ENCODE measurements around the gene AXIN1. TPM values are rescaled to one million over a fixed set of nuclear protein-coding genes. Genes with fewer than 3 reads are reported as not detected.

Gene AXIN1
- polyA plus RNA-seq, 2 of the 4 experiments (the other 2 are of a cell fraction) = 8.7 to 19.3 TPM

DNA sequence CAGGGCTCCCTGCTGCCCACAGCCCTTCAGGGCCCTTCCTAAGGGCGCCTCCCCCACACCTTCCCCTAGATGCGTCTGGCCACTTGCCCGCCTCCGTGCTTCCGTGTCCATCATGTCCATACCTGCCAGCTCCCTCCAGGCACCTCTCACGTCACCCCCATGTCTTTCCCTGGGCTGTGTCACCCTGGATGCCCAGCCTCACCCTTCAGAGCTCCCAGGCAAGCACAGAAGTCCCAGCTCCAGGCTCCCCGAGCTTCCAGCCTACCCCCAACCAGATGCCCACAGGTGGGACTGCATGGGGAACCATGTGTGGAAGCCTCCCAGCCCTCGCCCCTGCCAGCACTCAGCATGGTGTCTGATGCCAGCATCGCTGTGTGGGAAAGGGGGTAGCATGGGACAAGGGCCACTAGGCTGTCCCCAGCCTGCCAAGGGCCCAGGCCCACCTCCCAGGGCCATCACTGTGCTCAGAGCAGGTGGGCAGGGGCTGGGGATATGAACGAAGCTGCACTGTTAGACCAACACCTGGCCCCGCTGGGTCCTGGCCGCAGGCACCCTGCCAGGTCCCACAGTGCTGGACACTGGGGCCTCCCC is 1.9 kb upstream of the AXIN1 start:
- 88% methylated on average over 12 of the region's 12 CpGs for whole genome bisulfite sequencing (ENCODE audit: missing lambda C conversion rate)
- FAIRE-seq (no peak), ATAC-seq (no peak), DNase-seq (ENCODE audit: low read depth in 1 of 2, low spot score in 1 of 2) (no peak)
- ChIA-PET CTCF (interaction anchor here (1.6 to 12.6 kb wide), 5 partner anchors 10 to 289 kb away, joined by 3 to 76 read pairs (median 5); no protein-coding TSS in a partner anchor), POLR2A (interaction anchor here (0.5 to 1.3 kb wide), 2 partner anchors 16 to 215 kb away, joined by 3 to 6 read pairs; partner anchors contain the start of gene MRPL28)
- no peak for TF ChIP-seq MAZ (IDR thresholded peaks at IDR 0.05; ENCODE audit: borderline replicate concordance, low read depth, low read length)
- TF ChIP-seq ESRRA (IDR thresholded peaks at IDR 0.05; ENCODE audit: borderline replicate concordance, low read length) = no peak
- no peak for TF ChIP-seq ZSCAN20 (CRISPR knock-in tag; IDR thresholded peaks at IDR 0.05)
- TF ChIP-seq, protein P1, sequence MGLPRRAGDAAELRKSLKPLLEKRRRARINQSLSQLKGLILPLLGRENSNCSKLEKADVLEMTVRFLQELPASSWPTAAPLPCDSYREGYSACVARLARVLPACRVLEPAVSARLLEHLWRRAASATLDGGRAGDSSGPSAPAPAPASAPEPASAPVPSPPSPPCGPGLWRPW (IDR thresholded peaks at IDR 0.05) = no peak
- no peak for TF ChIP-seq HOXA7 (CRISPR knock-in tag; IDR thresholded peaks at IDR 0.05)
- no peak for TF ChIP-seq ZFP36 (IDR thresholded peaks at IDR 0.05; ENCODE audit: borderline replicate concordance, partially characterized antibody)
- no peak for TF ChIP-seq SMC3 (IDR thresholded peaks at IDR 0.05)
- no peak for TF ChIP-seq CHD2 (IDR thresholded peaks at IDR 0.05; ENCODE audit: low read length, partially characterized antibody)
- TF ChIP-seq, protein P2, sequence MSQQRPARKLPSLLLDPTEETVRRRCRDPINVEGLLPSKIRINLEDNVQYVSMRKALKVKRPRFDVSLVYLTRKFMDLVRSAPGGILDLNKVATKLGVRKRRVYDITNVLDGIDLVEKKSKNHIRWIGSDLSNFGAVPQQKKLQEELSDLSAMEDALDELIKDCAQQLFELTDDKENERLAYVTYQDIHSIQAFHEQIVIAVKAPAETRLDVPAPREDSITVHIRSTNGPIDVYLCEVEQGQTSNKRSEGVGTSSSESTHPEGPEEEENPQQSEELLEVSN (IDR thresholded peaks at IDR 0.05; ENCODE audit: borderline replicate concordance, low read depth) = no peak
- no peak for TF ChIP-seq RFX5 (IDR thresholded peaks at IDR 0.05)
- TF ChIP-seq, protein P3, sequence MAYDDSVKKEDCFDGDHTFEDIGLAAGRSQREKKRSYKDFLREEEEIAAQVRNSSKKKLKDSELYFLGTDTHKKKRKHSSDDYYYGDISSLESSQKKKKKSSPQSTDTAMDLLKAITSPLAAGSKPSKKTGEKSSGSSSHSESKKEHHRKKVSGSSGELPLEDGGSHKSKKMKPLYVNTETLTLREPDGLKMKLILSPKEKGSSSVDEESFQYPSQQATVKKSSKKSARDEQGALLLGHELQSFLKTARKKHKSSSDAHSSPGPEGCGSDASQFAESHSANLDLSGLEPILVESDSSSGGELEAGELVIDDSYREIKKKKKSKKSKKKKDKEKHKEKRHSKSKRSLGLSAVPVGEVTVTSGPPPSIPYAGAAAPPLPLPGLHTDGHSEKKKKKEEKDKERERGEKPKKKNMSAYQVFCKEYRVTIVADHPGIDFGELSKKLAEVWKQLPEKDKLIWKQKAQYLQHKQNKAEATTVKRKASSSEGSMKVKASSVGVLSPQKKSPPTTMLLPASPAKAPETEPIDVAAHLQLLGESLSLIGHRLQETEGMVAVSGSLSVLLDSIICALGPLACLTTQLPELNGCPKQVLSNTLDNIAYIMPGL (CRISPR knock-in tag; IDR thresholded peaks at IDR 0.05; ENCODE audit: borderline replicate concordance) = no peak
- TF ChIP-seq FOSL2 (IDR thresholded peaks at IDR 0.05) = no peak
- no peak for TF ChIP-seq FOSL2 (CRISPR knock-in tag; IDR thresholded peaks at IDR 0.05)
- TF ChIP-seq NPAS2 (CRISPR knock-in tag; IDR thresholded peaks at IDR 0.05; ENCODE audit: borderline replicate concordance) = no peak
- TF ChIP-seq POLR2A (IDR thresholded peaks at IDR 0.05; ENCODE audit: low read length) = no peak
- no peak for TF ChIP-seq JUN (IDR thresholded peaks at IDR 0.05)
- TF ChIP-seq TP53 (CRISPR knock-in tag; IDR thresholded peaks at IDR 0.05) = no peak
- TF ChIP-seq, protein P4, sequence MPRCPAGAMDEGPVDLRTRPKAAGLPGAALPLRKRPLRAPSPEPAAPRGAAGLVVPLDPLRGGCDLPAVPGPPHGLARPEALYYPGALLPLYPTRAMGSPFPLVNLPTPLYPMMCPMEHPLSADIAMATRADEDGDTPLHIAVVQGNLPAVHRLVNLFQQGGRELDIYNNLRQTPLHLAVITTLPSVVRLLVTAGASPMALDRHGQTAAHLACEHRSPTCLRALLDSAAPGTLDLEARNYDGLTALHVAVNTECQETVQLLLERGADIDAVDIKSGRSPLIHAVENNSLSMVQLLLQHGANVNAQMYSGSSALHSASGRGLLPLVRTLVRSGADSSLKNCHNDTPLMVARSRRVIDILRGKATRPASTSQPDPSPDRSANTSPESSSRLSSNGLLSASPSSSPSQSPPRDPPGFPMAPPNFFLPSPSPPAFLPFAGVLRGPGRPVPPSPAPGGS (IDR thresholded peaks at IDR 0.05) = no peak
- TF ChIP-seq TFCP2L1 (CRISPR knock-in tag; IDR thresholded peaks at IDR 0.05) = no peak
- TF ChIP-seq RNF2 (IDR thresholded peaks at IDR 0.05; ENCODE audit: borderline replicate concordance, low read depth) = no peak
- Histone ChIP-seq H3K4me3 (no peak overlapping the region), H3K4me2 (no peak overlapping the region), H3K27ac (no peak overlapping the region), H3K4me1 (peaks cover 13% of the 10 kb centered on the region; the same call in 2 of the 3 replicates), H3K9me3 (no peaks in the 10 kb centered on the region)

DNA sequence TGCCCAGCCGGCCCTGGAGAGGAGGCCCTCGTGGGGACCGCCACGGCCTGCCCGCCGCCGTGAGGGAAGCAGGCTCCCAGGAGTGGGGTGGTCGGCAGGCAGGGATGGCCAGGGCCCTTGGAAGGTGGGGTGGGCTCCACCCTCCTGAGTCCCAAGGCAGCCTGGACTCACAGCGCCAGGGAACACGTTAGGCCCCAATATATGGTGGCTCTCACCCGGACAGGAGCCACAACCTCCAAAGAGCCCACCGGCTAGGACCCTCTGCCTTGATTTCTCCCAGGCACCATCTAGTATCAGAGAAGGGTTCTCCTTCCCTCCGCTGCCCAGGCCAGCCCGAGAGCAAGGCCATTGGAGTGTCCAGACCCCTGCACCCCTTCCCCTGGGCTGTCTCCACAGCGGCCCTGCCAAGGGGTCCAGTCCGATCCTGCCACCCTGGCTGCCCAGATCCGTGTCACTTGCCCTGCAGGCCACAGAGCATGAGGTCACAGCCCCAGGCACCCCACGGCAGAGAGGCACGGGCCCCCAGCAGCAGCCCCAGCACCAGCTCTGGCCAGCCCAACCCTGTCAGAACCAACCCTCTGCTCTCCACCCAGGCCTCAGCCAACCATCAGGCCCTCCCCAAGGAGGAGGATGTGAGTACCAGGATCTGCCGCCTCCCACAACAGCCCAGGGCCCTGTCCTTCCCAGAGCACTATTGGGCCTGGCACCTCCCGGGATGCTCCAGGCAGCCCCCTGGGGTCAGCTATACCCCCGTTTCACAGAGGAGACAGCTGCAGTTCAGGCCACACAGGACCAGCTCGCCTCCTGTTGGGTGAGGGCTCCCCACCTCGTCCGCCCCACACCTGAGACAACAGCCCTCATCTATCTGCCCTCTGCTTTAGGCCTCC is 1.1 kb upstream of the AXIN1 start:
- ATAC-seq (peak; percentile 32 to 35), FAIRE-seq (no peak), DNase-seq (ENCODE audit: low read depth in 1 of 2, low spot score in 1 of 2) (no peak)
- no peak for TF ChIP-seq MAFK (IDR thresholded peaks at IDR 0.05; ENCODE audit: partially characterized antibody)
- TF ChIP-seq RAD21 (conservative IDR thresholded peaks at IDR 0.05 in 1 of 2, IDR thresholded peaks at IDR 0.05 in 1 of 2) = no peak
- Histone ChIP-seq H3K4me3 (peak overlapping the region; percentile 34), H3K27ac (peak overlapping the region; percentile 49 to 84), H3K4me1 (peaks cover 13% of the 10 kb centered on the region; the same call in 2 of the 3 replicates), H3K4me2 (peak overlapping the region; percentile 64), H3K9me3 (no peaks in the 10 kb centered on the region)
- POLR2A ChIA-PET = interaction anchor here (0.6 to 2.1 kb wide), 7 partner anchors 17 to 251 kb away, joined by 3 to 11 read pairs (median 3); partner anchors contain the start of genes FAM234A and MRPL28
- CTCF ChIA-PET = interaction anchor here (0.6 to 12.6 kb wide), 9 partner anchors 11 to 288 kb away, joined by 3 to 76 read pairs (median 5); no protein-coding TSS in a partner anchor
- 90% methylated on average over 18 of the region's 25 CpGs for WGBS (ENCODE audit: missing lambda C conversion rate)
